Prostate gland (tissue), 2 donors: Measurements from ENCODE around the gene SRD5A1.

Source experiments
- CTCF ChIP-seq, 4 experiments: fragments of 200-600 bp in 2 of 4; fragments of 450-650 bp in 2 of 4; sonication (generic) in 2 of 4; IDR thresholded peaks; 1 replicate in 3 of 4; 2 replicates in 1 of 4; pipeline ENCODE4 v1.5.1; 2016 to 2019; ENCODE audit warnings: antibody characterized with exemption in 4 of 4, mild to moderate bottlenecking in 2 of 4, moderate library complexity in 2 of 4
- POLR2AphosphoS5 ChIP-seq: sonication (generic); formaldehyde crosslinking; IDR thresholded peaks from one replicate; pipeline ENCODE4 v1.6.1; 2017; ENCODE audit warnings: antibody characterized with exemption

GRCh38 chr5:6723816-6724300 lies 90.6 kb downstream of the SRD5A1 start:
- TF ChIP-seq CTCF (IDR thresholded peaks at IDR 0.05) (no peak), POLR2AphosphoS5 (no peak)
